H1 (cell line): ENCODE results near the gene CDC45. TPM values are rescaled to one million over a fixed set of nuclear protein-coding genes. Genes with fewer than 3 reads are reported as not detected.

Experiments
- CTCF ChIA-PET: fragments of 300-600 bp; sonication (Branson Sonifier 250); formaldehyde crosslinking; loops from one replicate; lab custom pipeline; 2021; ENCODE audit not compliant: partially characterized antibody; lab: Charles Lee
- POLR2A ChIA-PET: fragments of 300-600 bp; sonication (Branson Sonifier 250); formaldehyde crosslinking; loops from one replicate; lab custom pipeline; 2021; ENCODE audit warnings: inconsistent platforms; ENCODE audit not compliant: partially characterized antibody; lab: Charles Lee
- DNase-seq, 2 experiments: peaks; one replicate each; pipeline versions ENCODE4 v3.0.0 to v3.0.0-alpha.2; 2010 to 2022; ENCODE audit warnings: low spot score in 2 of 2, low read depth in 1 of 2, mixed read lengths in 1 of 2
- FAIRE-seq: peaks from 2 replicates; lab custom pipeline; 2011; peaks lifted over from hg19 to GRCh38; lab: Jason Lieb, UNC
- H2AFZ ChIP-seq: 2 replicates; pipeline ENCODE4 v1.8.1; 2012; ENCODE audit warnings: low read length, inconsistent platforms
- H2AK5ac ChIP-seq: 2 replicates; pipeline ENCODE4 v1.6.1; 2013; ENCODE audit warnings: low read depth, low read length
- H2BK120ac ChIP-seq: replicated peaks from 2 replicates; pipeline ENCODE3; 2013; ENCODE audit warnings: low read depth, low read length, inconsistent platforms
- H2BK12ac ChIP-seq: 2 replicates; pipeline ENCODE4 v1.6.1; 2013; ENCODE audit warnings: low read depth, low read length
- H2BK15ac ChIP-seq: 2 replicates; pipeline ENCODE4 v1.6.1; 2013; ENCODE audit warnings: low read length
- H2BK20ac ChIP-seq: 2 replicates; pipeline ENCODE4 v1.6.1; 2013; ENCODE audit warnings: low read length
- H2BK5ac ChIP-seq: 2 replicates; pipeline ENCODE4 v1.6.1; 2013; ENCODE audit warnings: low read depth, low read length
- H3K14ac ChIP-seq: 2 replicates; pipeline ENCODE4 v1.6.1; 2013; ENCODE audit warnings: inconsistent platforms; ENCODE audit not compliant: insufficient read length
- H3K18ac ChIP-seq: 2 replicates; pipeline ENCODE4 v1.6.1; 2013; ENCODE audit warnings: low read length; ENCODE audit errors: extremely low read depth
- H3K23ac ChIP-seq: 2 replicates; pipeline ENCODE4 v1.6.1; 2013; ENCODE audit warnings: inconsistent platforms; ENCODE audit not compliant: insufficient read length
- H3K23me2 ChIP-seq: 2 replicates; pipeline ENCODE4 v1.6.1; 2013; ENCODE audit warnings: low read depth, low read length
- H3K27ac ChIP-seq: 2 replicates; pipeline ENCODE4 v1.6.1; 2011; ENCODE audit warnings: low read depth, low read length, inconsistent platforms
- H3K27me3 ChIP-seq, 4 experiments: replicated peaks in 1 of 4; 1 replicate in 1 of 4; 2 replicates in 3 of 4; pipeline versions ENCODE4 v1.6.1 to v1.8.1; 2011 to 2013; ENCODE audit warnings: low read length in 3 of 4, mild to moderate bottlenecking in 3 of 4, inconsistent platforms in 2 of 4, mixed read lengths in 2 of 4, moderate library complexity in 1 of 4; ENCODE audit not compliant: control insufficient read depth in 3 of 4, insufficient read depth in 3 of 4; ENCODE audit errors: extremely low read depth in 1 of 4
- H3K36me3 ChIP-seq, 4 experiments: 2 replicates each; pipeline versions ENCODE4 v1.6.1 to v1.8.1; 2011 to 2013; ENCODE audit warnings: mild to moderate bottlenecking in 4 of 4, low read length in 3 of 4, moderate library complexity in 2 of 4, control low read depth in 1 of 4, inconsistent platforms in 1 of 4; ENCODE audit not compliant: insufficient read depth in 4 of 4, control insufficient read depth in 2 of 4
- H3K4ac ChIP-seq: replicated peaks from 2 replicates; pipeline ENCODE3; 2013; ENCODE audit warnings: low read length, low read depth, mixed read lengths, inconsistent platforms; ENCODE audit not compliant: insufficient read length
- H3K4me1 ChIP-seq, 4 experiments: replicated peaks in 1 of 4; 1 replicate in 1 of 4; 2 replicates in 3 of 4; pipeline versions ENCODE4 v1.6.1 to v1.8.1; 2011 to 2013; ENCODE audit warnings: low read length in 3 of 4, inconsistent platforms in 2 of 4, mixed read lengths in 1 of 4; ENCODE audit not compliant: insufficient read depth in 4 of 4, control insufficient read depth in 3 of 4
- H3K4me2 ChIP-seq, 2 experiments: 2 replicates each; pipeline versions ENCODE4 v1.6.1 to v1.8.1; 2011 to 2013; ENCODE audit warnings: low read depth in 2 of 2, low read length in 2 of 2, control low read depth in 1 of 2, inconsistent platforms in 1 of 2, mild to moderate bottlenecking in 1 of 2; ENCODE audit not compliant: insufficient read depth in 1 of 2
- H3K4me3 ChIP-seq, 4 experiments: fragments of 200-600, 300-600 bp in 1 of 4; sonication (generic), shearing (Covaris generic), sonication (Bioruptor Twin) in 1 of 4; 2 replicates each; pipeline versions ENCODE4 v1.5.1 to v1.8.1; 2011 to 2016; ENCODE audit warnings: low read length in 4 of 4, low read depth in 3 of 4, control low read depth in 2 of 4, inconsistent platforms in 2 of 4, mild to moderate bottlenecking in 2 of 4, mixed read lengths in 1 of 4, moderate library complexity in 1 of 4; ENCODE audit not compliant: insufficient read depth in 2 of 4; ENCODE audit errors: extremely low read depth in 1 of 4
- H3K56ac ChIP-seq: replicated peaks from 2 replicates; pipeline ENCODE3; 2013; ENCODE audit warnings: low read depth, mild to moderate bottlenecking, mixed read lengths, low read length, inconsistent platforms; ENCODE audit not compliant: insufficient read length
- H3K79me1 ChIP-seq: 2 replicates; pipeline ENCODE4 v1.6.1; 2013; ENCODE audit warnings: low read depth, low read length, control low read depth
- H3K79me2 ChIP-seq, 2 experiments: 2 replicates each; pipeline versions ENCODE4 v1.6.1 to v1.8.1; 2012 to 2013; ENCODE audit warnings: low read length in 2 of 2, mild to moderate bottlenecking in 2 of 2, inconsistent platforms in 1 of 2; ENCODE audit not compliant: insufficient read depth in 2 of 2, control insufficient read depth in 1 of 2
- H3K9ac ChIP-seq, 4 experiments: replicated peaks in 1 of 4; 1 replicate in 1 of 4; 2 replicates in 3 of 4; pipeline versions ENCODE4 v1.6.1 to v1.8.1; 2011 to 2013; ENCODE audit warnings: low read depth in 3 of 4, low read length in 3 of 4, control low read depth in 2 of 4, mild to moderate bottlenecking in 2 of 4, moderate library complexity in 2 of 4, inconsistent platforms in 1 of 4; ENCODE audit errors: extremely low read depth in 1 of 4
- H3K9me3 ChIP-seq, 2 experiments: 2 replicates each; pipeline versions ENCODE4 v1.6.1 to v1.8.1; 2012 to 2013; ENCODE audit warnings: mild to moderate bottlenecking in 2 of 2, moderate library complexity in 2 of 2, control low read depth in 1 of 2, inconsistent platforms in 1 of 2, low read depth in 1 of 2, low read length in 1 of 2, mixed read lengths in 1 of 2; ENCODE audit not compliant: insufficient read depth in 2 of 2
- H4K20me1 ChIP-seq, 2 experiments: replicated peaks in 1 of 2; 2 replicates each; pipeline versions ENCODE3 to v1.8.1; 2011 to 2013; ENCODE audit warnings: inconsistent platforms in 2 of 2, low read length in 2 of 2, mild to moderate bottlenecking in 1 of 2; ENCODE audit not compliant: insufficient read depth in 2 of 2, control insufficient read depth in 1 of 2
- H4K5ac ChIP-seq: 2 replicates; pipeline ENCODE4 v1.6.1; 2013; ENCODE audit warnings: low read length, low read depth, mixed read lengths, inconsistent platforms; ENCODE audit not compliant: insufficient read length
- H4K8ac ChIP-seq: 2 replicates; pipeline ENCODE4 v1.8.0; 2013; ENCODE audit warnings: mild to moderate bottlenecking, moderate library complexity, low read length, inconsistent platforms; ENCODE audit not compliant: insufficient read depth; ENCODE audit errors: extremely low read depth
- H4K91ac ChIP-seq: replicated peaks from 2 replicates; pipeline ENCODE3; 2013; ENCODE audit warnings: low read length, mixed read lengths, inconsistent platforms; ENCODE audit not compliant: insufficient read length
- CREB1 ChIP-seq: IDR thresholded peaks from 2 replicates; pipeline ENCODE4 v1.6.1; 2012; ENCODE audit warnings: inconsistent platforms
- RAD21 ChIP-seq, 2 experiments: IDR thresholded peaks in 1 of 2; conservative IDR thresholded peaks in 1 of 2; 2 replicates each; pipeline ENCODE4 v1.6.1; 2011; ENCODE audit warnings: low read depth in 2 of 2, low read length in 2 of 2, improper control_type of control experiment in 1 of 2, inconsistent platforms in 1 of 2, mild to moderate bottlenecking in 1 of 2, moderate library complexity in 1 of 2
- RNF2 ChIP-seq: fragments of 200-900, 300-1000 bp; sonication (generic); IDR thresholded peaks from 2 replicates; pipeline ENCODE4 v1.7.1; 2016; ENCODE audit warnings: borderline replicate concordance, low read depth, mild to moderate bottlenecking, antibody characterized with exemption, low read length; ENCODE audit not compliant: poor library complexity, severe bottlenecking; ENCODE audit errors: missing control alignments
- TCF12 ChIP-seq: IDR thresholded peaks from 2 replicates; pipeline ENCODE4 v1.6.1; 2011; ENCODE audit warnings: low read depth, mild to moderate bottlenecking, low read length
- WGBS, 2 experiments: shearing (Covaris generic) in 1 of 2; methylation state at CpG; one replicate each; pipeline versions ENCODE4 v1.1.6 to v1.1.7; 2013 to 2015; ENCODE audit warnings: low lambda C conversion rate in 2 of 2, mixed read lengths in 2 of 2, inconsistent platforms in 1 of 2, low coverage in 1 of 2, missing lambda C conversion rate in 1 of 2; ENCODE audit not compliant: insufficient replicate concordance in 2 of 2, insufficient coverage in 1 of 2, insufficient read length in 1 of 2; ENCODE audit errors: extremely low coverage in 1 of 2, missing lambda C conversion rate in 1 of 2; 5-methylcytosine and 5-hydroxymethylcytosine counted together
- polyA plus RNA-seq, 7 experiments: library from polyadenylated mRNA; depleted of rRNA in 3 of 7; stranded (reverse) in 5 of 7; unstranded in 2 of 7; fragments of >200 nt in 5 of 7; fragments of 200-250 nt in 2 of 7; gene quantifications; 1 replicate in 5 of 7; 2 replicates in 1 of 7; 4 replicates in 1 of 7; pipeline versions ENCODE4 v1.2.1 to v1.2.3, GENCODE V29; 2011 to 2013; ENCODE audit warnings: missing spikeins in 2 of 7, mixed read lengths in 2 of 7
- total RNA-seq: library from RNA; stranded (reverse); fragmentation: NEBNext Ultra II Directional; extraction: Animal tissue kit (Norgen Biotek cat#: 25700); gene quantifications from 2 replicates; pipeline ENCODE4 v1.2.1, GENCODE V29; 2021

The CDC45 gene
- total and polyA plus RNA-seq, 2 of the 8 experiments (the other 6 are each of a cell fraction or from before 2014, with no cell fraction given), result 31.9 to 37.7 TPM

DNA sequence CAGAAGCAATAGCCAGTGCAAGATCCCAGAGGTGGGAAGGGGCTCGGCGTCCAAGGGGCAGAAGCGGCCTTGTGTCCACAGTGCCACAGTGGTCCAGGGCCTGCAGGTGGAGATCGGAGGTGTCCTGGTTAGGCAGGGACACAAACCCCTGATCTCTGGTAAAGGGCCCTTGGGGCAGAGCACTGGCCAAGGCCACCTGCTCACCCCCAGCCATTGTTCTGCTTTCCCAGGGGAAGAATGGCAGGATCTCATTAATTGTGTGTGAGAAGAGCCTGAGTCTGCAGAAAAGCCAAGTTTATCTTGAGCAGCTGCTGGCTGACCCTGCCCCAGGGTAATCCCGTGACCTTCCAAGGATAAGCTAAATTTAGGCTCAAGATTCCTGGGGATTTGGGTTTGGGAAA lies 47.6 kb downstream of the CDC45 start:
- no peak for DNase-seq
- Histone ChIP-seq H3K4me1 (peaks cover 0 to 13% (median 10%) of the 10 kb centered on the region in 4 experiments; a peak in 6 of 7 replicates), H3K4me2 (no peak overlapping the region), H3K56ac (no peak overlapping the region), H4K5ac (no peak overlapping the region), H3K79me2 (no peaks in the 10 kb centered on the region), H3K23me2 (peaks cover 16% of the 10 kb centered on the region; the same call in 1 of the 2 replicates), H4K8ac (no peak overlapping the region), H3K23ac (no peak overlapping the region), H3K36me3 (no peaks in the 10 kb centered on the region), H2BK5ac (no peak overlapping the region), H2BK120ac (no peak overlapping the region), H2BK15ac (no peak overlapping the region), H3K14ac (no peak overlapping the region), H3K27ac (no peak overlapping the region), H4K20me1 (peaks cover 0 to 12% of the 10 kb centered on the region in 2 experiments), H2AFZ (no peak overlapping the region), H3K9me3 (no peaks in the 10 kb centered on the region), H3K9ac (no peak overlapping the region), H3K79me1 (no peaks in the 10 kb centered on the region), H3K27me3 (peaks cover 0 to 38% (median 32%) of the 10 kb centered on the region in 4 experiments; a peak in 6 of 7 replicates), H2BK20ac (no peak overlapping the region), H3K4me3 (no peak overlapping the region), H3K18ac (no peak overlapping the region), H3K4ac (no peak overlapping the region), H2AK5ac (no peak overlapping the region), H4K91ac (no peak overlapping the region), H2BK12ac (no peak overlapping the region)
- 93% methylated on average over 5 of the region's 5 CpGs; no CpG with 5 or more reads in 1 of the 2 experiments for WGBS, 2 experiments
- no peak for FAIRE-seq
- ChIA-PET CTCF (interaction anchor here (0.7 to 1.0 kb wide), 2 partner anchors 23 to 103 kb away, joined by 3 read pairs; no protein-coding TSS in a partner anchor), POLR2A (interaction anchor here (1.0 to 1.5 kb wide), 2 partner anchors 13 to 48 kb away, joined by 3 to 4 read pairs; partner anchors contain the start of genes CDC45 and UFD1)
- TF ChIP-seq RAD21 (IDR thresholded peaks at IDR 0.05 in 1 of 2, conservative IDR thresholded peaks at IDR 0.05 in 1 of 2; ENCODE audit: low read depth in 2 of 2, low read length in 2 of 2), result no peak
- no peak for TF ChIP-seq TCF12
- no peak for TF ChIP-seq RNF2
- no peak for TF ChIP-seq CREB1
